ENCODE results near the gene CASK.
"Not testable (repeated sequence)": the region's sequence is repeated elsewhere in the genome, so short reads cannot be mapped to it uniquely, and the experiment has no call there.

Gene CASK

DNA sequence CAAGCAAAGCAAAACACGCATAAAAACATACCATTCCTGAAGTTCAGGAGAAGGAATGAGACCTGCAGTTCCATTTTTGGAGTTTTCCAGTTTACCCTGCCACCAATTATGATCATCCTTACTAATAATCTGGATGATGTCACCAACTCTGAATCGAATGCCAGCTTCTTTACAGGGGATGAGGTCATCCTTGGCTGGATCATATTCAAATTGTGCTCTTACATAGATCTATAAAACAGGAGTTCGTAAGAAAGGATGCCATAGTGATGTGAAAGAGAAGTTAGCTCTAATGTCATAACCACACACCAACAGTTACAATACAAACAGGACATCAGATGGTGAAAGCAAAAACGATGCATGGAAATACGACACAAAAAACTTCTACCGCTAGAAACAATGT, 369.7 kb downstream of the CASK start:
- DNase-seq, result no peak

DNA sequence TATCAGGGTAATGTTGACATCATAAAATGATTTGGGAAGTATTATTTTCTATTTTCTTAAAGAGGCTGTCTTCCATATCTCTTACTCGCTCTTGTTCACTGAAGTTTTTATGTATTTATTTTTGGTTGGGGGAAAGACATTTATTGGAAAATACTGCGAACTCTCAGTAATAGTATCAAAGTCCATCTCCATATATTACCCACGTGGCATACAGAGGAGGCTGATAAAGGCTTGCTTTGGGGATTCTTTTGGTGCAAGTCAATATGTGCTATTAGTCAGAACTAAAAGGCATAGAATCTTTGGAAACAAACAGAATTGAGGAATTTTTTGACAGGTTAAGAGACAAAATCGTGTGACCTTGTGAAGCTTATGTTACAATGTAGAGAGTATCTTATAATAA, 374.9 kb downstream of the CASK start:
- DNase-seq, result no peak

DNA sequence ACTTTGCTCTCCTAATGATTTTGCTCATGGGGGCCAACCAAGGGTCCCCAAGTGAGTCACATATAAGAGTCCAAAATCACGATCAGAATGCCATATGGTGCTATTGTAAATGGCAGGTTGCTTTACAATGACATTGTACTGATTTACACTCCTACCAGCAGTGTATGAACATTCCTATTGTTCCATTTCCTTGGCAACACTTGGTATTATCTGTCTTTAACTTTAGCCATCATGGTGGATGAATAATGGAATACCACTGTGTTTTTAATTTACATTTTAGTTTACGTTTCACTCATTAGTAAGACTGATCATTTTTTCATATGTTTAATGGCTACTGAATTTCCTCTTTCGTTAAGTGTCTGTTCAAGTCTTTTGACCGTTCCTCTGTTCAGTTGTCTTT, 379.7 kb downstream of the CASK start:
- DNase-seq, result no peak

DNA sequence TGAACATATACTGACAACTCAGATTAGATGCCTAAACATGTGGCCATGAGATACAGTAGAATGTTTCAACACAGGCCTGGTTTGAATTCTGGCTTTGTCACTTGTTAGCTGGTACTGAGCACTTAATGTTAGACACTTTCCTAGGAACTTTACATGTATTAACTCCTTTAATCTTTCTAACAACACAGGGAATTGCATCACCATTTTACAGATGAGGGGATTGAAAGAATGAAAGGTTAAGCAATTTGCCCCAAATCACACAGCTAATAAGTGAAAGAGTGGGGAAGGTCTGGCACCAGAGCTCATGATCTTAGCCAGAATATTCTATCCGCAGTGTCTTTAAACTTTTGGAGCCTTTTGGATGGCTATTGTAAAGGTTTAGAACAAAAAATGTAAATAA, 380.3 kb downstream of the CASK start:
- no peak for DNase-seq

DNA sequence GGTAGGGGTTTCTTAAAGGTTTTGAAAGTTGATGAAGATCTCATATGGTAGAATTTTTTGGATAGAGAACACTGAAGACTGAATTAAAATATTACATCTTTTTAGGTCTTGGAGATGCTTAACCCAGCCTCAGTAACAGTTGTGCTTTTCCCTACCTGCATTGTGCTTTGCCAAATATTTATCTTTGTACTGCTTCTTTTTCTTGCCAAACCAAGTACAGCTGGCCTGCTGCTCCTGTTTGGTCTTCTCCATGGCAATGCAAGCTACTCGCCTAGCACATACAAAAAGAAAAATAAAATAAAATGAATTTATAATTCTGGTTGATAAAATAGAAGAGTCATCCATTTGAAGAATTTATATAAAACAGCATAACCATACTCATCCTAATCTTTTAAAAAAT, 380.8 kb downstream of the CASK start:
- no peak for DNase-seq

DNA sequence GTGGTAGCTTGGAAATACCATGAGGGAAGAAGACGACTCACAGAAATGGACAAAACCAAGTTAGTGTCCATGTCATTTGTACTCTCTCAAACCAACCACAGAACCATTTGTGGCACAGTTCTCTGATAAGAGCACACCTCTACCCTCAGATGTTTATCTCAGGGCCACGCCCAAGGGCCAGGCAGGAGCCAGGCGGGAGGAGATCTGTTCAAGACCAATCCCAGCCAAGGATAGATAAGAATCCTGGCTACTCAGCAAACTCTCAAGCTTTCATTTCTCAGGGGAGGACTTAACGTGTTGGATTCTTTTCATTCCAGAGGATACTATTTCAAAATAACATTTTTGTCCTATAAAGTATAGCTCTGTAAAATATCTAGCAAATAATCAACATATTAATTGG, 381.2 kb downstream of the CASK start:
- DNase-seq, result no peak

DNA sequence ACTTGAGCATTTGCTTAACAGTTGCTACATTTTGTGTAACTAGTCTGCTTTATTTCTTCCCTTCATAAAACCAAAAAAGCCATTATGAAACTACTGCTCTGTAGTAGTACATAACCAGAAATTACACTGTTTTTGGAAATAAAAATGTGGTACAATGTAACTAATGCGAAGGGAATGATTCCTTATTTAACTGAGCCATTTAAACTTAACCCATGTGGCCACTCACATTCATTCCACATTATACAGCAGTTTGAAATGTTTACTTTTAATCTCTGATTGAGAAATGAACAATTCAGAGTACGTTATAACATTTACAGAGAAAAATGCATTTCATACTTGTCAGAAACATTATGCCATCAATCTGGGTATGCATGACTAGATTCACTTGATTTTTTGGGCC, 382.0 kb downstream of the CASK start:
- no peak for DNase-seq

DNA sequence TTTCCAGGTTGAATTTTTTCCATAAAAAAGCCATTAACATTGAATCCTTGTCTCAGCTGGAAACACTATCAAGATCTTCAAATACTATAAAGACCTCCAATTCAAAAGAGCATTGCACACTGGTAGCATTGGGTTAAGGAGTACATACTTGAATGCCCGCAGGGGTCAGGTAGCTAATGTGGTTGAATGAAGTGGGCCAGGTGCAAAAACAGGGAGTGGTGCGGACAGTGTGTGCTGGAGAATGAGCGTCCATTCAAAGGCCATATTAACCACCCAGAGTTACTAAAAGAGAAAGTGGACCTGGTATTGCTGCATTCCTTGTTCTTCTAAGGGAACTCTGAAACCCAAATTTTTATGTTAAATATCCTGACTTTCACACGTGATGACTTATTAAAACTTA, 384.6 kb downstream of the CASK start:
- DNase-seq, result no peak

DNA sequence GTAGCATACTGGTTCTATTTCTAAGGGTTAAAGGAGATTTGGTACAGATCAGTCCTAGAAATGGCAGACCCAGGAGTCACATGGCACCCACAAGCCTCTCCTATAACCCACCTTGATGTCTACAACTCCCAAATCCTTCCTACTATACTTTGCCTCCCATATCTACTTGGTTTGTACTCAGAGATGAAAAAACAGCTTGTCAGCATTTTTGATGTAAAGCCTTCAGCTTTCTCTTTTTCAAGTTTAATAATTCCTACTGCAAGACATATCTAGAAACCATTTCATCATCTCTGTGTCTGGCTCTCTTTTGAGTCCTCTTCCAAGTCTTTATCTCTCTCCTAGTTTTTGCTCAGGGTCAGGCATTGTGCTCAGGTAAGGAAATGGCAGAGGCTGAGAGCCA, 393.3 kb downstream of the CASK start:
- DNase-seq, result no peak

DNA sequence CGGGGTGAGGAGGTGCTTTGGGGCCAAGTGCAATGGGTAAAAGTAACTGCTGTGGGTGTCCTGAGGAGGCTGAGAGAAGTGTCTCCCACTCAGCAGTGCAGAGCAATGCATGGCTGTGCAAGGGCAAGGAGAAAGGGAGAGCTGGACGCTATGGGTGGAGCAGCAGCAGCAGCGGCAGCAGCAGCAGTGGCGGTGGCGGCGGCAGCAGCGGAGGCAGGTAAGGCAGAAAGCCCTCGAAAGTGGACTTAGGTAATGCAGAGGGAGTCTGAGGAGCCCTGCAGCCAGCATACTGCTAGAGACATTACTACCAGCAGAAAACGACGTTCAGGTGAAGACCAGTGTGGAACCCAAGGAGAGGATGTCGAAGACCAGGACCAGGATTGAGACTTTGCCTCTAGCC, 394.1 kb downstream of the CASK start:
- no peak for DNase-seq

DNA sequence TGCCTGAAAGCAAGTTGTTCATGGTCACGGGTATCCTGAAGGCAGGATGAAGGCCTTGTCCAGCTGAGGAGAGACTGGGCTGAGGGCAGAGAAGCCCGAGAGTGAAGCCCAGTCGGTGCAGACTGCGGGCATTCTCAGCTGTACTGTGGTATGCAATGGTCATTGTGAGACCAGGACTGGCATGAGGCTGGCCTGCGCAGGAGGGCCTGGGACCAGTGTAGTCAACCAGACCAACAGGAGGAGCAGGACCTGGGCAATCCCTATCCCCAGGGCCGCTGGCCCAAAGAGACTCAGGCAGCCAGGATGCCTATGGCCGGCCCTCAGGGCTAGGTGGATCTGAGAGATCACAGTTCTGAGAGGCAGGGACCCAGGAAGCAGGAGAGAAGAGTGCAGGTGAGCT, 394.6 kb downstream of the CASK start:
- no peak for DNase-seq

DNA sequence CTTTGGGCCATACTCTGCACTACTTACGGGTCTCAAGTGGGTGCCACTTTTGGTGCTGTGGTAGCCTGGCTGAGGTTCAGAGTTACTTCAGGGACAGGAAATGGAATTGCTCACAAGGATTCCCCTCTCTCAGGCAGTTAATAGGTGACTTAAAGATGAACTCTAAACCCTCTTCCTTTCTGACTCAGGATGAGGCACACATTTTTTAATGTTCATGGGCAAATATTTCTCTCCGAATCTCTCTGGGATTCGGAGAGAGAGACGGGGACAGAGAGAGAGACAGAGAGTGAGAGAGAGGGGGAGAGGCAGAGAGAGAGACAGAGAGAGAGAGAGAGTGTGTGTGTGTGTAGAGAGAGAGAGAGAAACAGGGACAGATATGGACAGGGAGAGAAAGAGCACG, 396.4 kb downstream of the CASK start:
- DNase-seq, result no peak

DNA sequence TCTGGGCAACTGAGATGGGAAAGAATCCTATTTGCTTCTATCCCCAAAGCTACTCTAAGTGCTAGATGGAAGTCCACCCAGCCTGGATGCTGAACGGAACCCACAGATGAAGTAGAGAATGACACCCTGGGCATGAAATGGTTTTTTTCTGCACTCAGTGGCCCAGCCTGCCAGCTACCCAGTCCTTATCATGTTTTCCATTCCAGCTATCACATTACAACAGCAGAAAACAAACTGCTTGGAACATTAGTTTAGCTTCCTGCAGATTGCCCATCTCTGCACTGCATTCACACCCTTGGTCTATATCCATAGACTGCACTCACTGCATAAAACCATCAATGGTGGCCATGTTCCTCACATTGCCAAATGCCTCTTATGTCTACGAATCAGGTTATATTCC, 397.1 kb downstream of the CASK start:
- DNase-seq, result no peak

DNA sequence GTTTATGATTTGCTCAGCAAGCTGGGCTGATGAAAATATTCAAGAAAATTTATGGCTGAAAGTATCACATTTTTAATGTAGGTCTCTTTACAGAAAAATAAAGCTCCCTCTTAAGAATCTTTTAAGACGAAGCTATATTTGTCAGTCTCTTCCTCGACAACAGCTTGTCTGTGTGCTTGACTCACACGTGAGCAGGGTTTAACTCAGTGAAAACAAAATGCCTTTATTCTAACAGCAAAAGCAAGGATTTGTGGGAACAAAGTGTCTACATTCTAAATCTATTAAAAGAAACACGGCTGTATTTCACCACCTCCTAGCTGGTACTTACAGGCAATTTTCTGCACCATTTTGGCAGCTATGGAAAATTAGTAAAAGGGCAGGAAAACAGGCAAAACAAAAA, 400.7 kb downstream of the CASK start:
- DNase-seq, result no peak

DNA sequence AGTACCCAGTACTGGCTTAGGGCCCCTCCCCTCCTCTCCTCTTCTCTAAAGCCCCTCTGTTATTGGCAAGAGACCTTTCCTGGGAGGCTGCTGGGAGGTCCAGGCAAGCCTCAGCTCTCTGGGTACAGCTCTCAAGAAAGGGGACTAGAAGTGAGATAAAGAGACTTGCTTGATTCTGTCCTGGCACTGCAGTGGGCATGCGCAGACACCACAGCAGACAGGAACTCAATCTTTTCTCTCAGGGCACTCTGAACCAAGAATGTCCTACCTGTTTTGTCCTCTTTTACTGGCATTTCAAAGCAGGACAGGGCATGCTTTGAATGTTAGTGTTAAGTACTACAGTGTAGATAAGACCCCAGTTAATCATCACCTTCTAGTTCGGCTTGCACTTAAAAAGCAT, 401.3 kb downstream of the CASK start:
- DNase-seq, result no peak

DNA sequence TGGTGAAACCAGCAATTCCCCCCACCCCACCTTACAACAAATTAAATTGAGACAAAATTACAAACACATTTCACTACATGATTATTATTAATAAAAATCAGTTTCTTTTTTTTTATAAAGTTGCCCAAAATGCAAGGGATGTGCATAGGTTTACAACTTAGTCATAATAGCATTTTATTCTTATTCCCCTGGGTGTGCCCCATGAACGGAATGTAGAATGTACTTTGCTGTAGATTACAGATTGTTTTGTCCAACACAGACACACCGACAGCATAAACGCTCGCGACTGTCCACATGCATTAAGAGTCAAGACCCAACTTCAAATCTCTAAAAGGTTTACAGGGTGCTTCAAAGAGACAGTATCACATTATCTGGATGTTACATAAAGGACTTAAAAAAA, 403.9 kb downstream of the CASK start:
- no peak for DNase-seq

DNA sequence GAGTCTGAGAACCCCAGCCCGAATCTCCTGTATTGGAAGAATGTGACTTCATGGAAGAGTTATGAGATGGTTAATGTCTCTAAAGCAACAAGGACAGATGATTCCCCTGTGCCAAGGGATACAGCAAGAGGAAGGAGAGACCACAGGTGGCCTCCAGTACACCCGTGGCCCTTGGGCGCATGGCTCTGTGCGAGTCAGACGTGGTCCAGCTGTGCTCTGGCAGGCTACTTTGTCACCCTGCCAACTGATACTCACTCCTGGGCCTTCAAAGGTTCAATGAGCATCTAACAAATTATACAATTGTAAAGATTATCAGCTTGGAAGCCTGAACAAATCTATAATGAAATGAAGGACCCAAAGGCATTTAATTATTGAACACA, 404.5 kb downstream of the CASK start:
- no peak for DNase-seq

DNA sequence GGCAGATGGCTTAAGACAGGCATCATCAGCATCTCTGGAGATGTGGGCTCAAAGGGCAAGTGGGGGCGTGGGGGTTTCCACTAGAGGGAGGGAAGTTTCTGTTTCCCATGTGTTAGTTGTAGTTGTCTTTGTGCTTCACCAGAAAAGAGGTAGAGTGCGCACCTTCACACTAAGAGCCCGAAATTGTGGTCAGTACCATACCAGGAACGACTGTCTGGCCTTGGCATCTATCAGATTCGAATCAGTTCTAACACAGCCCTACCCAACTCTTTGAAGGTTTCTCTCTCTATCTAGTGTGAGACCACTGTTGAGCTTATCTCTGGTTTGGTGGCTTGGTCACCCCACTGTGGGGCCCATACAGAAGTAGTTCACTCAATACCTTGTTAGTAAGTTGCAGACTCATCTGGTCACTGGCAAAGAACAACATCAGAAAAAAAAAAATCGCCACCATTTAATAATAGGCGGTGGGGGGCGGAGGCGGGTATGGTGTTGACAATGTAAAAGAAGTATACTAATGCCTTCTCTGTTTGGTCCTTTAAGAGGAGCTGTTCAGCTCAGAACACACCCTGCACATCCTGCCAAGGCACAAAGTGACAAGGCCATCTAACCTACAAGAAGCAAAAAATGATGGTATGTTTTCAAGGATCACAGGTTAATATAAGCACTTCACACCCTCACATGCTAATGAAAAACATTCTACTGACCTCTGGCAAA, 405.1 kb downstream of the CASK start:
- DNase-seq, result no peak

DNA sequence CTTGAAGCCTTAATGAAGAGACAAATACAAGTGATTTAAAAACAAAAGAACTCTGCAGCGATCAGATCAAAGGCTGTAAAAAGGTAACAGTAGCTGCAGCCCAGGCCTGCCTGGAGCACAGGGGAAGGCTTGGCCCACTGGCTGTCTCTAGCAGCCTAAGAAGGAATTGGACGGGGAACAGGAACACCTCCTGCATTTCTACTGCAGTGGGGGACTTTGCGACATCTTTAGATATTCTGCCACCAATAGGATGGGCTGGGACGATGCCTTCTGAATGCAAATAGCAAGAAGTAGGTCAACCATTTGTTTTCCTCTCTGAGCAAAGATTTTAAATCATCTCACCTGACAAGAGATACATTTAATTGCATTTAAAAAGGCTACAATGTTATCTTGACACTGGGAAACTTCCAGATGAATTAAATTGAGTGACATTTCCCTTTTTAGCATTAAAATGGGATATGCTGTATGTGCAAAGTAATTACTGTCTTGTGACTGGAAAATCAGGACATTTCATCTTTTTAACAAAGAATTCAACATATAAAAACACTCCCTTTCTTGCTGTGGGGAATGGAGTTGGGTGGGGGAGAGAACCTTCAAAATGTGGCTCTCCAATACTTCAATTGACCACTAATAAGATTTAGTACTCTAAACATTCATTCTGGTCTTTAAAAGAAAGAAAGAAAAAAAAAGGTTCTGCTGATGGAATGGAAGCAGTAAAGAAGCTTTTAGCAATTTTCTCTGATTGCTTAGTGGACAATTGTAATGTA, 406.2 kb downstream of the CASK start:
- DNase-seq, result no peak

DNA sequence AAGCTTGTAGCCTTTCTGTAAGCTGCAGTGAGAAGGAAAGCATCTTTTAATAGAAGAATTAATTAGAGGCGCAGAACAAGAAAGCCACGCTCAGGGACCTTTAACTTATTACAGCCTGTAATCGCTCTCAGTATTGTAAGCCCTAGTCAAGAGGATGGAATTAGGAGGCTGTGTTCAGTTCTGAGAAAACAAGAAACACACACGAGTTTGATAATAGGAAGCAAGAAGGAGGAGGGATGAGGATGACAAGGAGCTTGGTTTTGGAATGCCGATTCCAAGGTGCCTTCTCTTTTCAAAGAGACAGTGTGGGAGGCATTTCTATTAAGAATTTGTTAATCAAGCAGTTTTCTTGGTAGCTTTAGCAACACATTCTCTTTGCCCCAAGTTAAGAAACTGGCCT, 406.9 kb downstream of the CASK start:
- DNase-seq, result no peak

DNA sequence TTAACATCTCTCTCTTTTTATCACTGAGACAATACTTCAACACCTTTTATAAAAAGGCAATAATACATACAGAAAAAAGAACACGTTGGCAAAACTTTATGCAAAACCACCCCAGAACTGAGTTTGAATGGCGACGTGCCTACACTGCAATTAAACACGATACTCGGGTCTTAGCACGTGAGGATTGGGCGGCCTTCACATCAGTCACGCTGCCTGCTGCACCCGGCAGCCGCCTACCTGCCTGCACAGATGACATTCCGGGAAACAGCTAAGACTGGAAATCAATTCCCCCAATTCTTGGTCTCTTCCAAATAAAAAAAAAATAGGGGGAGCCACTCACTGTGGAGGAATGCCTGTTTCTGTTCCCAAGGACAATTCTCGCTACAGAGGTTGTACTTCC, 408.0 kb downstream of the CASK start:
- DNase-seq, result no peak

DNA sequence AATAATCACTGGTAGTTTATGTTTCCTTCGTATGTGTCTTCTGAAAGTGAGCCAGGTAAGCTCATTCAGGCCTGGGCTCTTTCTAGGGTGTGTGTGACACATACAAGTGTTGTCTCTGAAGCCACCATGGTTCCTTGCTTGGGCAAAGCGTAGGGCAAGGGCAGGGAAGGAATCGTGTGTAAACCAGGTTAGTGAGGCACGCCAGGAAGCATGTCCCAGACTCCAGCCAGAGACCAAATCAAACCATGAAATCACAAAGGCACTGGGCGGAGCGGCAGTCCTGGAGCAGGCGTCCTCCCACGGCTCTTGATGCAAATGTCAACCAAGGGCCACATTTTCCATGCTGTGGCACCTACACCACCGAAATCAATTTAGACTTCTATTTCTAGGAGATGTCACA, 409.2 kb downstream of the CASK start:
- DNase-seq, result no peak

DNA sequence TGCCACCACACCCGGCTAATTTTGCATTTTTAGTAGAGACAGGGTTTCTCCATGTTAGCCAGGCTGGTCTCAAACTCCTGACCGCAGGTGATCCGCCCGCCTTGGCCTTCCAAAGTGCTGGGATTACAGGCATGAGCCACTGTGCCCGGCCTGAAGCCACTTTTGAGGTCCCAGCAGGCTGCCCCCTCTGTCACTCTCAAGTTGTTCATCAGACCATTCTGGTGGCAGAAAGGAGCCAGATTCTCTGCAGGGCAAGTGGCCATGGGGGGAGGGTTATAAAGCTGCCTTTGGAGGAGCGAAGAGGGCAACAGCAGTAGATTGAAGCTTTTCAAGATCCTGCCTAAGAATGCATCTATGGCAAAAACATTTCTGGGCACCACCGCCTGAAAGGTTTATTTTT, 410.5 kb downstream of the CASK start:
- not testable (repeated sequence) for DNase-seq

DNA sequence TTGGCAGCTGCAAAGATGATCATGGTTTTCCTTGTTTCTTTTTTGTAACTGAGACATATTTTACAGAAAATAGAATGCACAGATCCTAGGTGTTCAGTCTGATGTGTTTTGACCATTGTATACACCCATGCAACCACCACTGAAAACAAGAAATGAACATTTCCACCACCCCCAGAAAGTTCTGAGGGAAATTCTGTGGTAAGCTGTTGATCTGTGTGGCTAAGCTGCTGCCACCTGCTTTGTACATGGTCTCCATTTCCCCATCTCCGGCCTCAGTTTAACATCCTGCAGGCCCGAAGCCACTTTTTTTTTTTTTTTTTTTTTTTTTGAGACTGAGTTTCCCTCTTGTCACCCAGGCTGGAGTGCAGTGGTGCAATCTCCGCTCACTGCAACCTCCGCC, 411.0 kb downstream of the CASK start:
- DNase-seq, result no peak

DNA sequence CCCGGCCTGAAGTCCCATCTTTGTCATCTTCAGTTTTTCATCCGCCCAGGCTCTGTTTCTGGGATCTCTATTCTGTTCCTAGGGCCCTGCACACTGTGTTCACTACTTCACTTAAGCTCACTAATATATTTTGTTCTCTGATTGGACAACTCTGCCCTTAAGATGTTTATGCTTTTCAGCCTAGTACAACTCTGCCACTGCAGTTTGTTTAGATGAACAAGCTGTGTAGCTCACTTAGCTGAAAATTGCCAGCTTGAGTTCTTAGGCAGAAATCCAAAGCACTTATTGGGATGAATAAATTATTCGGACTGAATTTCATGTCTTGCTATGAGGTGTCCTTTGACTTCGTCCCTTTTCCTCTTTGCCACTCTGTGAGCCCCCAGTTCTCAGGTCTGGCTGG, 415.4 kb downstream of the CASK start:
- no peak for DNase-seq
